ENCODE measurements around the gene SUN3. TPM values are rescaled to one million over a fixed set of nuclear protein-coding genes. Genes with fewer than 3 reads are reported as not detected.
A peak's percentile ranks its signal among the peaks of the same experiment; 100 is the strongest.
"Not testable (repeated sequence)": the region's sequence is repeated elsewhere in the genome, so short reads cannot be mapped to it uniquely, and the experiment has no call there.

Gene SUN3
- total RNA-seq, 1 donor from 2014 or later = not detected

DNA sequence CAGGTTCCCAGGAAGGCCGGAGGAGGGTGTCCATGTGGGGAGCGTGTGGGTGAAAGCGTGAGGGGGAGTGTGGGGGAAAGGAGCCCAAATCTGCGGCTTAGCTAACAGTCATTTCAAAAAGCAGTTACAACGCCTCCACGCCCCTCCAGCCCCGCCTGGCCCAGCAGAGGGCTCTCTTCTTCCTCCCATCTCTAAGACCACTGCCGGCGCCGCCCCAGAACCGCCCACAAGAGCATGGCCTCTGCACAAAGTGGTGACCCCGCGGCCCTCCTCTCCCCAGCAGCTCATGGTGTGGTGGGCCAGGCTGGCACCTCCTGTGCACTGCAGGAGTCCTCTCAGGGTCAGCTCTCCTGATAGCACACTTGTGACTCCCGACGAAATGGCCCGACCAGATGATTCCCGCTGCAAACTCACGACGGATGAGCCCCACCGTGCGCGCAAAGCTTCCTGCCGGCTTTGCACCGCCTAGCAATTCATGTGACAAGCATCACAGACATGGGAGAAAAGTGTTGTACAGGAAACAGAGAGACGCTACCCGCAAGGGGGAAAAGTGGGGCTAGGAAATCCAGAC, 37.1 kb downstream of the SUN3 start:
- Mint-ChIP-seq H3K9me3 (no peaks in the 10 kb centered on the region), H3K36me3 (ENCODE audit: low read depth) (peaks cover 2% of the 10 kb centered on the region), H3K27ac (peak overlapping the region; percentile 82), H3K27me3 (no peaks in the 10 kb centered on the region), H3K4me1 (peaks cover 14% of the 10 kb centered on the region), H3K4me3 (peak overlapping the region; percentile 97)
- TF ChIP-seq, protein P1, sequence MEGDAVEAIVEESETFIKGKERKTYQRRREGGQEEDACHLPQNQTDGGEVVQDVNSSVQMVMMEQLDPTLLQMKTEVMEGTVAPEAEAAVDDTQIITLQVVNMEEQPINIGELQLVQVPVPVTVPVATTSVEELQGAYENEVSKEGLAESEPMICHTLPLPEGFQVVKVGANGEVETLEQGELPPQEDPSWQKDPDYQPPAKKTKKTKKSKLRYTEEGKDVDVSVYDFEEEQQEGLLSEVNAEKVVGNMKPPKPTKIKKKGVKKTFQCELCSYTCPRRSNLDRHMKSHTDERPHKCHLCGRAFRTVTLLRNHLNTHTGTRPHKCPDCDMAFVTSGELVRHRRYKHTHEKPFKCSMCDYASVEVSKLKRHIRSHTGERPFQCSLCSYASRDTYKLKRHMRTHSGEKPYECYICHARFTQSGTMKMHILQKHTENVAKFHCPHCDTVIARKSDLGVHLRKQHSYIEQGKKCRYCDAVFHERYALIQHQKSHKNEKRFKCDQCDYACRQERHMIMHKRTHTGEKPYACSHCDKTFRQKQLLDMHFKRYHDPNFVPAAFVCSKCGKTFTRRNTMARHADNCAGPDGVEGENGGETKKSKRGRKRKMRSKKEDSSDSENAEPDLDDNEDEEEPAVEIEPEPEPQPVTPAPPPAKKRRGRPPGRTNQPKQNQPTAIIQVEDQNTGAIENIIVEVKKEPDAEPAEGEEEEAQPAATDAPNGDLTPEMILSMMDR (IDR thresholded peaks at IDR 0.05) = peak; percentile 40
- ChIA-PET CTCF (interaction anchor here (0.6 to 3.5 kb wide), 24 partner anchors 9 to 726 kb away, joined by 3 to 108 read pairs (median 4); no protein-coding TSS in a partner anchor), POLR2A (interaction anchor here (0.6 to 1.8 kb wide), 6 partner anchors 9 to 118 kb away, joined by 3 to 11 read pairs (median 4); no protein-coding TSS in a partner anchor)
- intact Hi-C loops (cut with micrococcal nuclease) = loop anchor here (1.0 to 2.0 kb wide), 5 partner anchors 13 to 118 kb away; partner anchors contain the start of genes C7orf57 and HUS1
- ATAC-seq (ENCODE audit: low read depth) = peak; percentile 98
- DNase-seq = peak; percentile 78

DNA sequence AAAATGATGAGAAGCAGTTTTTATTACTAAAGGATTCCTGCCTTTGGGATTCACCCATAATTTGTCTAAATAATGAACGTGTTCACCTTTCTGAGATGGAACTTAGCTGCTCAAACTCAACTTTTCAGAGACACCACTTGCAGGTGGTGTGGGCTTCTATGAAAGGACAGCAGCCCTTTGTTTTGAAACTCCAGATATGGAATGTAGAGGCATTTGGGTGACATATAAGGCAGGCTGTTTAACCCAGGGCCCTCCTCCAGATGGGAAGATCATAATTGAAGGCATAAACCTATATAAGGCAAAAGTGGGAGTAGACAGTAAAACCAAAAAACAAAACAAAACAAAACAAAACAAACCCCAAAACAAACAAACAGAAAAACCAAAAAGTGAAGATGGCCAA, 37.6 kb downstream of the SUN3 start:
- Mint-ChIP-seq H3K4me1 (peaks cover 14% of the 10 kb centered on the region), H3K27ac (peak overlapping the region; percentile 82), H3K4me3 (peak overlapping the region; percentile 97), H3K27me3 (no peaks in the 10 kb centered on the region), H3K9me3 (no peaks in the 10 kb centered on the region), H3K36me3 (ENCODE audit: low read depth) (peaks cover 2% of the 10 kb centered on the region)
- ATAC-seq (ENCODE audit: low read depth) (no peak), DNase-seq (no peak)
- TF ChIP-seq, protein P1 (IDR thresholded peaks at IDR 0.05) = no peak
- CTCF ChIA-PET = interaction anchor here (0.6 to 3.5 kb wide), 22 partner anchors 8 to 135 kb away, joined by 3 to 108 read pairs (median 4); no protein-coding TSS in a partner anchor
- POLR2A ChIA-PET = interaction anchor here (1.2 to 1.8 kb wide), 4 partner anchors 9 to 119 kb away, joined by 3 to 11 read pairs (median 6); no protein-coding TSS in a partner anchor
- intact Hi-C loops (cut with micrococcal nuclease) = loop anchor here (1.0 kb wide), 4 partner anchors 12 to 119 kb away; partner anchors contain the start of gene HUS1

DNA sequence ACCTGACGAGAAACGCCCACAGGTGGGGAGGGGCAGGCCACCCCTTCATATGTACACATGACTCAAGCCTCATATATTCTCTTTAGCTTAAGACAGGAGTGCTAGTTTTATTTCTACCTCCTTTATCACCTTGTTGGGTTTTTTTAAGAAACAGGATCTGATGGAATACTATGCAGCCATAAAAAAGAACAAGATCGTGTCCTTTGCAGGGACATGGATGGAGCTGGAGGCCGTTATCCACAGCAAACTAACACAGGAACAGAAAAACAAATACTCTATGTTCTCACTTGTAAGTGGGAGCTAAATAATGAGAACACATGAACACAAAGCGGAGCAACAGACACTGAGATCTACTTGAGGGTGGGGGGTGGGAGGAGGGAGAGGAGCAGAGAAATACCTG, 38.3 kb downstream of the SUN3 start:
- Mint-ChIP-seq H3K27me3 (no peaks in the 10 kb centered on the region), H3K9me3 (no peaks in the 10 kb centered on the region), H3K4me3 (no peak overlapping the region), H3K36me3 (ENCODE audit: low read depth) (peaks cover 2% of the 10 kb centered on the region), H3K4me1 (peaks cover 14% of the 10 kb centered on the region), H3K27ac (no peak overlapping the region)
- ChIA-PET POLR2A (interaction anchor here (1.8 kb wide), 1 partner anchor 94 kb away, joined by 9 read pairs; no protein-coding TSS in a partner anchor), CTCF (interaction anchor here (0.6 to 3.5 kb wide), 9 partner anchors 14 to 485 kb away, joined by 3 to 108 read pairs (median 3); no protein-coding TSS in a partner anchor)
- TF ChIP-seq, protein P1 (IDR thresholded peaks at IDR 0.05) = no peak
- no peak for DNase-seq
- intact Hi-C loops (cut with micrococcal nuclease) = no loop called here
- ATAC-seq (ENCODE audit: low read depth) = no peak

DNA sequence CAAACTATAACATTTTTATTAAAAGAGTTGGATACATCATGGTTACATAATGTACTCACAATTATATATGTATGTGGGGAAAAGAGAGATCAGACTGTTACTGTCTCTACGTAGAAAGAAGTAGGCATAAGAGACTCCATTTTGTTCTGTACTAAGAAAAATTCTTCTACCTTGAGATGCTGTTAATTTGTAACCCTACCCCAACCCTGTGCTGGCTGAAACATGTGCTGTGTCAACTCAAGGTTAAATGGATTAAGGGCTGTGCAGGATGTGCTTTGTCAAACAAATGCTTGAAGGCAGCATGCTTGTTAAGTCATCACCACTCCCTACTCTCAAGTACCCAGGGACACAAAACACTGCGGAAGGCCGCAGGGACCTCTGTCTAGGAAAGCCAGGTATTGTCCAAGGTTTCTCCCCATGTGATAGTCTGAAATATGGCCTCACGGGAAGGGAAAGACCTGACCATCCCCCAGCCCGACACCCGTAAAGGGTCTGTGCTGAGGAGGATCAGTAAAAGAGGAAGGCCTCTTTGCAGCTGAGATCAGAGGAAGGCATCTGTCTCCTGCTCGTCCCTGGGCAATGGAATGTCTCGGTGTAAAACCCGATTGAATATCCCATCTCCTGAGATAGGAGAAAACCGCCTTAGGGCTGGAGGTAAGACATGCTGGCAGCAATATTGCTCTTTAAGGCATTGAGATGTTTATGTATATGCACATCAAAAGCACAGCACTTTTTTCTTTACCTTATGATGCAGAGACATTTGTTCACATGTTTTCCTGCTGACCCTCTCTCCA, 39.1 kb downstream of the SUN3 start:
- POLR2A ChIA-PET; H3K27me3 Mint-ChIP-seq; intact Hi-C loops (cut with micrococcal nuclease); H3K27ac Mint-ChIP-seq; H3K9me3 Mint-ChIP-seq; H3K36me3 Mint-ChIP-seq (ENCODE audit: low read depth); ATAC-seq (ENCODE audit: low read depth); H3K4me3 Mint-ChIP-seq; DNase-seq: not testable (repeated sequence)
- CTCF ChIA-PET = interaction anchor here (0.6 to 3.5 kb wide), 4 partner anchors 92 to 122 kb away, joined by 3 to 108 read pairs (median 12); no protein-coding TSS in a partner anchor
- peaks cover 14% of the 10 kb centered on the region for H3K4me1 Mint-ChIP-seq

DNA sequence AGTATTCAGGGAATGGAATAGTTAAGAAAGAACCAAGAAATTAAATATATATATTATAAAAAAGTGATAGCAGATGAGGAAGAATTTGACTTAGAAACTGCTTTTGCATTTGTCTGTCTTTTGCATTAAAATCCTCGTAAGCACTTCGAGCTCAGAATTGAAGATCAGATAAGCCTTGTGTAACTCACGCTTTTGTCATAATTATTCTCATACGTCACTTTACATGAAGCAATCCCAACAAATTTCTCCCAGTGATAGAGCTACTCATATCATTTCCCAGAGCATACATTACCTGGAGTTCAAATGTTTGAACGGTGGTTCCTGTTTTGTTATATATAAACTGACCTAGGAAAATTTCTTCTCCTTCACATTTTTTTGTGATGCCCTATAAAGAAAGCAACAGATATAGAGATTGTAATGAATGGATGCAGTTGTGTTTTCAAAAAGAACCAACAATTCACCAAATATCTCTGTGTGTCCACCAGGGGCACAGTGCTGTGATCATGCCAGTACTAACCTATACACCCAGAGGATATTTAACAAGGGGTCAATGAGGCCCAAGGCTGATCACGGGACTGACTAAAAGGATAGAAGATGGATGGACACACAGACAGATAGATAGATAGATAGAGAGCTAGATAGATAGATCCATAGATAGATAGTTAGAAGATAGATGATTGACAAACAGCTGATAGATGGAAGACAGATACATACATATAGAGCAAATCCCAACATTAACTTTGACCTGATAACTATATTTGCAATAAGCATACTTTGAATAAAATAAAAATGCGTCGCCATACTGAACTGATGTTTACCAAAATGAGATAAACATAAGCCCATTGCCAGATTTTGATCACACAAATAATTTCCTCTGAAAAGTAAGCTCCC, 40.2 kb downstream of the SUN3 start:
- intact Hi-C loops (cut with micrococcal nuclease) = no loop called here
- no peak overlapping the region for H3K4me3 Mint-ChIP-seq
- ChIA-PET CTCF (interaction anchor here (0.8 to 2.5 kb wide), 3 partner anchors 44 to 121 kb away, joined by 3 to 20 read pairs (median 3); no protein-coding TSS in a partner anchor), POLR2A (no interaction called here)
- DNase-seq = no peak
- H3K27me3 Mint-ChIP-seq = no peaks in the 10 kb centered on the region
- TF ChIP-seq, protein P1 (IDR thresholded peaks at IDR 0.05) = no peak
- H3K4me1 Mint-ChIP-seq = peaks cover 14% of the 10 kb centered on the region
- no peak for ATAC-seq (ENCODE audit: low read depth)
- H3K9me3 Mint-ChIP-seq = no peaks in the 10 kb centered on the region
- H3K36me3 Mint-ChIP-seq (ENCODE audit: low read depth) = peaks cover 2% of the 10 kb centered on the region
- no peak overlapping the region for H3K27ac Mint-ChIP-seq

Data from activated B cell treated with CpG ODN at 0.5 μM for 24 hours (primary cell).